HG03571 (cell line): ENCODE data around the gene HMGN5.

Source experiments
- ATAC-seq: cut with Tn5 transposase; IDR thresholded peaks from one replicate; pipeline ENCODE4 v1.9.1; 2021; ENCODE audit not compliant: unreplicated experiment

HMGN5 gene

DNA sequence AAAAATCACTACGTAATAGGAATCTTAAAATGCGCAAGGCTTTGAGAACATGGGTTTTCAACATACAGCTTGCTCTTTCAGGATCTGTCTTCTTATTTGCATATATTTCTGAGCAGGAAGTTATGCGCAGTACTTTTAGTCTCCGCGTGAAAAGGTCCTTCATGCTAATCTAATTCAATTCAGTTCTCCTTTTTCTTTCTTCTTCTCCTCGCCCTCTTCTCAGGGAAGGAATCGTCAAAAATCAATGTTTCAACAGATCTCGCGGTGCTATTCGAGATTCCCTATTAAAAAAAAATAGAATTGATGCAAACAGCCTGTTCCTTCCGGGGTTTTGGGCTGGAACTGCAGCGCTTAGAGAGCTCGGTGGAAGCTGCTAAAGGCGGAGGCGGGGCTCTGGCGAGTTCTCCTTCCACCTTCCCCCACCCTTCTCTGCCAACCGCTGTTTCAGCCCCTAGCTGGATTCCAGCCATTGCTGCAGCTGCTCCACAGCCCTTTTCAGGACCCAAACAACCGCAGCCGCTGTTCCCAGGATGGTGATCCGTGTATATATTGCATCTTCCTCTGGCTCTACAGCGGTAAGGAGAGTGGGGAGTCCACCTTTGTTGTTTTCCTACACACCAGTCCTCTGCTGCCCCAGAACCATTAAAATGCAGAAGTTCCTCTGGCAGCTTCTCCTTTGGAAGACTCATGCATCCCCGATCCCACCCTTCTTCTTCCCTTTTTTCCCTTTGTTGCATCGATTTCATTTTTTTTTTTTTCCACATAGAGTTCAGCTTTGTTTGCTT is at the start of gene HMGN5, which contains the start of gene SH3BGRL:
HMGN5 (minus strand) TSS at position 243 of the 785 bp plus-strand sequence. CDS start 80,364 bp downstream, outside the sequence.
SH3BGRL (plus strand) TSS at position 432 of the 785 bp plus-strand sequence; CDS start at position 531, 99 bp downstream.
- ATAC-seq, result peak; percentile 94

DNA sequence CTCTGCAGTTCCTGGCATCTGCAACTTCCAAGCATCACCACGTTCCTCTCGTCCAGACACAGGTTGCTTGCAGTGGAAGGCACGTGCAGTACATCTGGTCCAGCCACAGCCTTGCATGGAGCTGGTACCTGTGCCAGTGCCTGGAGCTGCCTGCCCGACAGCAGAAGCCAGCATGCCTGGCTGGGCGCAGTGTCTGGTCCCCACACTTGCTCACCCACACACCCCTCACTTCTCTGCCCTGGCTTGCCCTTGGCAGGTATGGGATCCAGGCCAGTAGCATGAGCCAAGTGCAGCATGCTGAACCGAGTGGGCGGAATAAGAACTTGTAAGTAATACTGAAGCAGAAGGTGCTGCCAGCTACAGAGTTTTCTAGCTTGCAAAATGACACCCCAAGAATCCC is 40.0 kb upstream of the HMGN5 start:
- no peak for ATAC-seq

DNA sequence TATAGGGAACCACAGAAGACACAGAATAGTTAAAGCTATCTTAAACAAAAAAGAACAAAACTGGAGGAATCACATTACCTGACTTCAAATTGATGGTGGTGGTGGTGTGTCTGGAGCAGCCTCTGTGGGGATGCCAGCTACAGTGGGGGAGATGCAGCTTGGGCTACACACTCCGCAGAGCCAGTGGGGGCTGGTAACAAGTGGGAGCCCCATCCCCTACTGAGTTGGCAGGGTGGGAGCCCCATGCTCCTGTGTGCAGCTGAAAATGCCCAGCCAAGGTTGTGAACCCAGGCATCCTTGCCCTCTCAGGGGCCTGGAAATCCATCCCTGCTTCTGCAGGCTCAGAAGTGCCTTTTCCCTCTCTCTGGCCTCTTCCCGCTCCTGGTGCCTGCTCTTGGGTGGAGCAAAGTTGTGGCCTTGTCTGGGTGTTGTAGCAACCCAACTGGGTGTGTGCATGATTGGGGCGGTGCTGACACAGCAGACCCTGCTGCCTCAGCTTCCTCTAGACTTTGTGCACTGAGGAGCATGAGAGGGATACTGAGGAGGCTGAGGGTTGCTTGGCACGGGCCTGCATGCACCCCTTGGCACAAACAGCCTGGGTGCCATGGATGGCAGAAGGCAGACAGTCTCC is 39.1 kb upstream of the HMGN5 start:
- no peak for ATAC-seq

GRCh38 chrX:81238166-81238565 is 36.5 kb upstream of the HMGN5 start:
- no peak for ATAC-seq

GRCh38 chrX:81237516-81237915 is 35.8 kb upstream of the HMGN5 start:
- no peak for ATAC-seq

DNA sequence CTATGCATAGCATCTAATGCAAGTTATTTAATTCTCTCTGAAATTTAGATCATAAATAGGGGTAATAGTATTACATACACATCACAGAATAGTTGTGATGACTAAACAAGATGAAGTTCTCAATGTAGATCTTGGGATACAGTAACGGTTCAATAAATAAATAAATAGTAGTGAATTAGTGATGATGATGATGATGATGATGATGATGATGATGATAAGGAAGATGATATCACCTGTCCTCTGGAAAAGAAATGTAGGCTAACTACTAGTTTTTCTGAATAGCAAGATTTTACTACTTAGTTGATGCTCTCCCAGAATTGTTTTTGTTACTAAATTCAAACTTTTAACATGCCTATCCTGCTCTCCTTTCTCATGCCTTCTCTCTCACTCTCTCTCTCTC is 30.5 kb upstream of the HMGN5 start:
- ATAC-seq, result no peak

DNA sequence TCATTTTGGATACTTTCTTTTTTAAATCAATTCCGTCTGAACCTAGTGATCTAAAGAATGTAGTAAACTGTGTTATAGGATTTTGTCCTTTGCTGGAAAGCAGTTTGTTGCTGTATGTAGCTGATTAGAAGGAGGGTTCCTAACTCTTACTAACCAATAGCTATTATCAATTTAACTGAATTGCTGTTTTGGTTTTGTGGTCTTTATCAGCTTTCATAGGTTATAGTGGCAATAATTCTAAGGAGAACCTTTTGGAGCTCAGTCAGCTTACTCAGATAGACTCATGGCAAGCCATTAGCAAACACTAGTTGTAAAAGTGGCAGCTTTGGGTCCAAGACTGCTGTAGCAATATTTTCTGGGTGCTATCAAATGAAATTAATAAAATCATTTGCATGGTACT is 29.8 kb upstream of the HMGN5 start:
- no peak for ATAC-seq

- ATAC-seq, result no peak
These were observed 28.2 kb upstream of the HMGN5 start for GRCh38 chrX:81229901-81230300.

- no peak for ATAC-seq
These were observed 27.5 kb upstream of the HMGN5 start for GRCh38 chrX:81229229-81229628.

GRCh38 chrX:81215685-81216084 is 14.0 kb upstream of the HMGN5 start:
- no peak for ATAC-seq

GRCh38 chrX:81208916-81209315 is 7.2 kb upstream of the HMGN5 start:
- no peak for ATAC-seq

DNA sequence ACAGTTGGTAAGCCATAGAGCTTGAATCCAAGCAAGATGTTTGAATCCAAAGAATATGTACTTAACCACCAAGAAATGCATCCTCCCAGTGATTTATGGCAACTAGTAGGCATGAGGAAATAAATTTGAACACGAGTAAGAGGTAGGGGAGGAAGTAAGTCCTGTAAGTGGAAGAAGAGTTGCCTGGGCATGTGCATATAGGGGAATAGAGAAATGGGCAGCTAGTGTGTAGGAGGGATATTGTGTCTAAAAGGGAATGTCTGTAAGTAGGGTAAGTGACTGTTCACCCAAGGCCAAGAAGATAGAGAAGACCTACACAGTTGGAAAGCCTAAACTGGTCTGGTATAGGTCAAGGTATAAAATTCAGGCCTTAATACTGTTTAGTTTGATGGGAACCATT is 4.8 kb upstream of the HMGN5 start:
- no peak for ATAC-seq

- ATAC-seq, result no peak
These were observed 3.8 kb upstream of the HMGN5 start for GRCh38 chrX:81205551-81205950.

GRCh38 chrX:81202943-81203342 is 1.2 kb upstream of the HMGN5 start:
- ATAC-seq, result no peak

DNA sequence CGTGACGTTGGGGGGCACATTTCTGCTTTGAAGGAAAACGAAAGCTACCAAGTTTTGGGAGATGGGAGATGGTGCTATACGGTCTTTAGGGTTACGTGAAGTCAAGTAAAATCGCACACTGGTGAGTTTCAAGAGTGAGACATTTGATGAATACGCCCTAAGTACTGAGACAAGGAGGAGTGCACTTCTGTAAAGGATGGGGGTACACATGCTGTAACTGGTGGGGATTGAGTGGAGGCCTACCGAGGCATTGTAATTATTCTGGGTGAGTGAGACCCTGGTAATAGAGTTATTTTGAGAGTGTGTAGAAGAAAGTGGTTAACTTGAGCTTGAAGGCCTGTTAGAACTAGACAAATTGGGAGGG is 725 bp upstream of the HMGN5 start:
- no peak for ATAC-seq

DNA sequence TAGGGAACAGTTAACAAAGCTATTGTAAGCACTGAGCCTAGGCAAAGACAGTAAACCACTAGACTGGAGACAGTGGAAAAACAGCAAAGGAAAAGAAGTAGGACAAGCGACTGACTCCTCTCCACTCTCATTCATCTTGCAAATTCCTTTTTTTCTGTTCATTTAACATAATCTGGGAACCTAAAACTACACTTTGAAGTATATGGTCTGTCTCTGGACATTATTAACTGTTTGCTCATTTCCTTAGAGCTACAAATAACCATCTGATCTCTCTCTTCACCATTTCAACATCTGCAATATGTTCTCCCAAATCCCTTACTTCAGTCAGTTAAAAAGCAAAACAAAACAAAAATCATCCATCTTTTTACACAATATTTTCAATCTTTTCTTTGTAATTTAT is 642 bp downstream of the HMGN5 start:
- ATAC-seq, result no peak

DNA sequence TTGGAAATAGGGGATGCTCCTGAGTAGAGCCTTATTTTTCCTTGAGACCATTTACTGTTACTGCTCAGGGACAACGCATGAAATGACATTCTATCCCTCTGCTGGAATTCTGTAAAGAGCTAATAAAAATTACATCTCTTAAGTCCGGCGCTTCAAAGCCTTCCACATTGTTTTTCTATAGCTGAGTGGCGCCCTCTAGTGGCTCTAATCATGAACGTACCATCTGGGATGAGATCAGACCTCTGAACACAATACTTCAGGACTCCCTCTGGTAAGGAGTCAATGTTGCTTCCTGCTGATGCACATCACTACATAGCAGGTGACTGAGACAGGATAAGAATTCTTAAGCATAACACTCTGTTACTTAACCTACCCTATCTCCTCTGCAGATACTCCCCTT is 6.0 kb downstream of the HMGN5 start:
- no peak for ATAC-seq

DNA sequence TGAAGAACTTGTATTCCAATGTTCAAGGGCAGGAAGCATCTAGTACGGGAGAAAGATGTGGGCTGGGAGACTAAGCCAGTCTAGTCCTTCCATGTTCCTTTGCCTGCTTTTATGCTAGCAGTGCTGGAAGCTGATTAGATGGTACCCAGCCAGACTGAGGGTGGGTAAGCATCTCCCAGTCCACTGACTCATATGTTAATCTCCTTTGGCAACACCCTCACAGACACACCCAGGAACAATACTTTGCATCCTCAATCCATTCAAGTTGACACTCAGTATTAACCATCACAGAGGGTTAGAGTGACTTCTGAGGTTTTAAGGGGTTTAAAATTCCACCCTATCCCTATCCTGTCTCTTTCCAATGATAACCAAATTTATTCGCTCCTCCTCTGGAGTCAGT is 6.5 kb downstream of the HMGN5 start:
- no peak for ATAC-seq

DNA sequence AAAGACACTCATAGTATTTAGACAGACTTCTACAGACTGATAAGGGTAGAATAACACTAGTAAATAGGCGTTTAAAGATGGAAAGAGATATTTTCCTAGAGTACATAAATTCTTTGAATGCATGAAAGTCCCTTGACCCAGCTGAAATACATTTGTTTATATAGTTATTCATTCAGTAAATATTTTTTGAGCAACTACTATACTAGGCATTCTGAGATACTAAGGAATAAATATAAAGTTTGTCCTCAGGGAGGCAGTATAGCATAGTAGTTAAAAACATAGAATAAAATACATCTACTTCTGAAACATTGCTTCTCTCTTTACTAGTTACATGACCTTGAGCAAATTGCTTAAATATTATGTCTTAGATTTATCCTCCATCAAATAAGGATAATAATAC is 27.4 kb downstream of the HMGN5 start:
- ATAC-seq, result no peak

DNA sequence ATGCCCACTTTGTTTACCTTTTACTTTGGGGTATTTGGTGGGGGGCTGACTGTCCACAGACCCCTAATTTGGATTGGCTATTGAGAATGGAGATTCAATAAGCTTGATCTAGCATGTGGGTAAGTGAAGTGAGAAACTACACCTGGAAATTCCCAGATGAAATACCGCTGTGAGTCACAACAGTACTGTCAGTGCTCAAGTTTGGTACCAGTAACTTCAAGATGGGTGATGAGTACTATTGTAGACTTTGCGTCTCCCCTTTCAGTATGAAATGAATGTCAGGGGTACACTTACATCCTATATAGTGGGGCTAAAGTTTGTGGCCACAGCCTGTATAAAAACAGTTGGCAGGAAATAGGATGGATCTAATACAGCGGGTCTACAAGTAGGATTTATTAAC is 33.3 kb downstream of the HMGN5 start:
- ATAC-seq, result no peak

GRCh38 chrX:81121513-81122363 is 80.0 kb downstream of the HMGN5 start:
- ATAC-seq, result peak; percentile 96

DNA sequence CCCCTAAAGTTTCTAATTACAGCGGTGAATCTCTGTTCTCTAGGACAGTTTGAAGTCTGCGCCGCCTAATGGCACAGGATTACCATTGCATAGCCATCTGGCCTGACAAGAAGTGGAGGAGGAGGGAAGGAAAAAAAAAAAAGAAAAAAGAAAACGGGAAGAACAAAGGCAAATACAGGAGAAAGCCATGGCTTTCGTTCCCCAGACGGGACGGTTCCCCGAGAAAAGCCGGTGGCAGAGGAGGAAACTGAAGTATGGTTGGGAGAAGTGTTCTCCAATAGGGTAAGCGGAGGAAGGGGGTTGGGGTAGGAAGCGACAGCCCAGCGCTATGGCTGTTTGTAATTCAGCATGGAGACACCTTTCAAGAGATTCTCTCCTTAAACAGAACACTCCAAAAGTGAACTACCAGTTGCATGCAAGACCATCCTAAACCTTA is 80.8 kb downstream of the HMGN5 start:
- ATAC-seq, result peak; percentile 56
